Measurements from ENCODE around the gene STRIP1.
"Not testable (repeated sequence)": the region's sequence is repeated elsewhere in the genome, so short reads cannot be mapped to it uniquely, and the experiment has no call there.

STRIP1 gene

DNA sequence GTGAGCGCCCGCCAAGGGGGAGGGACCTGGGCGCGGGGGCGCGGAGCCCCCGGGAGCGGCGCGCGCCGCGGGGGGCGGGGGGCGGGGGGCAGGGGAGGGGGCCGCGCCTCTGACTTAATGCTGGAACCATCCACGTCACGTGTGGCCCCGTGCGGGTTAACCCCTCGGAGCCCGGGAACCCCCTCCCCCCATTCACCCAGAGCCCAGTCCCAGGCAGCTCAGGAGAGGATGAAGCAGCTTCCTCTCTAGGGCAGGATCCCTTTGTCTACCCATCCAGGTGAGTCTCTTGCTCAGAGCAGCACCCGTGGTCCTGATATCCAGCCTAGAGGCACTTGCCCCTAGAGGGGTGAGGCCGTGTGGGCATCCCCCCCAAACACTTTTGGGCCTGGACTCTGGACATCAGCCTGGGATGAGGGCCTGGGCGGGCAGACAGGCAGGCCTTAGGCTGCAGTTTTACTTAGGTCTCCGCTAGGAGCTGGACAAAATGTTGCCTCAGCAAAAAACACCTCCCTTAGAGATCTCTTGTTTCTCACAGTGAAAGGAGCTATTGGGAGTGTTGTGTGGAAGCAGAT is 36.3 kb downstream of the STRIP1 start, which contains the start of gene ALX3:
ALX3 (minus strand) TSS at position 2 of the 572 bp plus-strand sequence. CDS start 60 bp downstream, outside the sequence.
- no peak for DNase-seq

DNA sequence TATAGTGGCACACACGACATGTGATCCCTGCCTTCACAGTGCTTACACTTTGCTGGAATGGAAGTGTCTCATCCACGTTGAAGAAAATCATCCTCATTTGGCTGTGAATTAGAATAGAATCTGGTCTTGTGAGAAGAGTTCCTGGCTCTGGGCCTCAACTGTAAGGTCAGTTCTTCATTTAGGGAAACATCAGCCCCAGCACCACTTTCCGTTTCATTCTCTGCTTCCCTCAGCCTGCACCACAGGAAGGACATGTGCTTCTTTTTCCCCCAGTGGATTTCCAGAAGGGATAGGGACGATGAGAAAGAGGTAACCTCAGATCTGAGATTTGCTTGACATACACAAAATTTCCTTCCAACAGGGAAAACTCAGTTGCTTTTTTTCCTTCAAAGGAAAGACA is 39.7 kb downstream of the STRIP1 start:
- no peak for DNase-seq

DNA sequence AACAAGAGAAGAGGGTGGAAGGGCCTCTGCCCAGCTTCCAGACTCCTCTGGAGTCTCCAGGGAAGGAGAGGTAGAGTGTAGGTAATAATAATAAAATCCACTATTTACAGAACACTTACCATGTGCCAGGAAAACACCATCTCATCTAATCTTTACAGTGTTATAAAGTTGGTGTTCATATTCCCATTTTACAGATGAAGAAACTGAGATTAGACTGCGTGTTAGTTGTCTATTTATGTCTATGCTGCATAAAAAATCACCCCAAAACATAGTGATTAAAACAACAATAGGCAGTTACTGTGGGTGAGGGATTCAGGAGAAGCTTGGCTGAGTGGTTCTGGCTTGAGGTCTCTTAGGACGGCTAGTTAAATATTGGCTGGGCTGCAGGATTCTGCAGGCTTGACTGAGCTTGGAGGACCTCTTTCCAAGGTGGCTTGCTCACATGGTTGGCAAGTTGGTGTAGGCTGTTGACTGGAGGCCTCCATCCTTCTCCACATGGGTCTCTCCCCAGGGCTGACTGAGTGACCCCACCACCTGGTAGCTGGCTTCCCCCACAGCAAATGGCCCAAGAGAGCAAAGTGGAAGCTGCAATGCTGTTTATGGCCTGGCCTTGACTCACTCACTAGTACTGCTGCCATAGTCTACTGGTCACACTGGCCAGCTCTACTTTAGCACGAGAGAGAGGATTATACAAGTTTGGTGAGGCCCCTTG is 42.5 kb downstream of the STRIP1 start:
- DNase-seq, result no peak

DNA sequence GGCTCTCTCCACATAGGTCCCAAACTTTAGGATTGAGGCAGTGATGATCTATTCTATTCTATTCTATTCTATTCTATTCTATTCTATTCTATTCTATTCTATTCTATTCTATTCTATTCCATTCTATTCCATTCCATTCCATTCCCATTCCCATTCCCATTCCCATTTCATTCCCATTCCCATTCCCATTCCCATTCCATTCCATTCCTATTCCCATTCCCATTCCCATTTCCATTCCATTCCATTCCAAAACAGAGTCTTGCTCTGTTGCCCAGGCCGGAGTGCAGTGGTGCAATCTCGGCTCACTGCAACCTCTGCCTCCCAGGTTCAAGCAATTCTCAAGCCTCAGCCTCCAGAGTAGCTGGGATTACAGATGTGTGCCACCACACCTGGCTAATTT is 45.6 kb downstream of the STRIP1 start:
- not testable (repeated sequence) for DNase-seq

DNA sequence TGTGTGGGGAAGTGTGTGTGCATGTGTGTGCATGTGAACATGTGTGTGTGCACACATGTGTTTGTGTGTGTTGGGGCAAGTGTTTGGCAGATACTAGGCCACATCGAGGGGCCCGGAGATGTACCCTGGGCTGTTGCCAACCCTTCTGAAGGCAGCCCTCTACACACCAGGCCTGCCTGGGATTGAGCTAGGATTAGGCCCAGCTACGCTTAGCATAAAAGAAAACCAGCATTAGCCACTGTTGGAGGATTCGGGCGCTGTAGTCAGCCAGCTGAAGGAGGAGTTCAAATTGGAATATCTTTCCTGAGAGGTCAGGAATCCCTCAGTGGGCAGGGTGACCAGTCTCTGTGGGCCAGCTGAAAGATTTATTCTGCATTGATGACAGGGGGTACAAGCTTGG is 46.6 kb downstream of the STRIP1 start:
- no peak for DNase-seq

DNA sequence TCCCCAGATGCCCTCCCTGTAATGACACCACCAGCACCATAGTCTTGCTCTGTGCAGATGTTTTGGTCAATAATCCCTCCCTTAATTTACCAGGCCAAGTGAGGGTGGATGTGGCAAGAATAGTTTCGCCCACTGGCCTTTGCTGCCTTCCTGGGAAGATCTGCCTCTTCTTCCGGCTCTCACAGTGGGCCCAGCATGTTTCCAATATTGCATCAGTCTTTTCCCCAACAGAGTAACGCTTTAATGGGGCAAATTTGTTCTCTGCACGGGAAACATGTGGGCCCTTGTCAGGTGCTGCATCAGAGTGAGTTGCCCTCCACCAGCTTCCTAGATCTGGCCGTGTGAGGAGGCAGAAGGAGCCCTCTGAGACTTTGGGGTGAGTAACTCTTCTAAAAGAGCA is 48.1 kb downstream of the STRIP1 start:
- DNase-seq, result no peak

DNA sequence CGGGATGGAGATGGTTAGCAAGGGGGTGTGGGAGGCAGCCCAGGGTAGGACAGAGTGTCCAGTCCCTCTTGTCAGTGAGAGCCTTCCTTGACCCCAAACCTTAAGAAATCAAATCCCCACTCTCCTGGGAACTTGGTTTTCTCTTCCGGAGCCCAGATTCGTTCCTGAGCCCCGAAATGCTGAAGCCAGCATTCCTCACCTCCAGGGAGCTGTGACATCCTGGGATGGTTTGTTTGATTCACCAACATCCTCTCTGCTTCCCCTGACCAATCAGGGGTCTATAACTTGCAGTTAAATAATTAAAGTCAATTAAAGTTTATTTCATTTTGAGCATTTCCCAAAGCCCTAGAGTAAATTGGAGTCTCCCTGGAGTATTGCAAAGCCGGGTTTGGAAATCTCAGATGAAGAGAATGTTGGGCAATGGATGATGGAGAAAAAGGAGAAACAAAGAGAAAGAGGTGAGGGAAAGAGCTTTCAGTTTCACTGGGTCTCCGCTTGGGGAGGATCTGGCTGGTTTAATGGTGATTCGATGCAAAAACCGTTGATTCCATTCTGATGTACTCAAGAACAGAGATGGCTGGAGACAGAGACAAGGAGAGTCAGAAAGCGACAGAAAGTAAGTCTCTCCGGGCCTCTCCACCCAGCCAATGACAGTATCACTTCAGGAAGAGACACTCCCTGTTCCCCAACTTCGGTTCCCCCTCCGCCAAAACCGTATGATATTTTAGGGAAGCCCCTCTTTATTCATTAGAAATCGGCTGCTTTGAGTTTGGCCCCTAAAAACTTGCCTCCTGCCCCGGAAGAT is 48.8 kb downstream of the STRIP1 start:
- no peak for DNase-seq

DNA sequence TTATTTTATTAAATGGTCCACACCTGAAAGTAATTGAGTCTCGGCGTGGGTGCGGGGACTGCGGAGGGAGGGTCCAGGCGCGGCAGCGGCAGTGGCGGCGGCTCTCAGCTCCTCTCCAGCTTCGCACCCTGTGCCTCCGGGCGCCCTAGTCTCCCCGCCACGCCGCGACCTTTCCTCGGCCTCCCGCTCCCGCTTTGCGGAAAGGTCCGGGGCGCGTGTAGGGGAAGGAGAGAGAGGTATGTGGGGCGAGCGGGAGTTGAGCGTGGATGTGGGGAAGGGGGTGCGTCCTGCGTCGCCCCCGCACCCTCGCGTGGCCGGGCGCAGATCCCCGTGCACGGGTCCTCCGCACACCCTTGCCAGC is 49.4 kb downstream of the STRIP1 start:
- no peak for DNase-seq

DNA sequence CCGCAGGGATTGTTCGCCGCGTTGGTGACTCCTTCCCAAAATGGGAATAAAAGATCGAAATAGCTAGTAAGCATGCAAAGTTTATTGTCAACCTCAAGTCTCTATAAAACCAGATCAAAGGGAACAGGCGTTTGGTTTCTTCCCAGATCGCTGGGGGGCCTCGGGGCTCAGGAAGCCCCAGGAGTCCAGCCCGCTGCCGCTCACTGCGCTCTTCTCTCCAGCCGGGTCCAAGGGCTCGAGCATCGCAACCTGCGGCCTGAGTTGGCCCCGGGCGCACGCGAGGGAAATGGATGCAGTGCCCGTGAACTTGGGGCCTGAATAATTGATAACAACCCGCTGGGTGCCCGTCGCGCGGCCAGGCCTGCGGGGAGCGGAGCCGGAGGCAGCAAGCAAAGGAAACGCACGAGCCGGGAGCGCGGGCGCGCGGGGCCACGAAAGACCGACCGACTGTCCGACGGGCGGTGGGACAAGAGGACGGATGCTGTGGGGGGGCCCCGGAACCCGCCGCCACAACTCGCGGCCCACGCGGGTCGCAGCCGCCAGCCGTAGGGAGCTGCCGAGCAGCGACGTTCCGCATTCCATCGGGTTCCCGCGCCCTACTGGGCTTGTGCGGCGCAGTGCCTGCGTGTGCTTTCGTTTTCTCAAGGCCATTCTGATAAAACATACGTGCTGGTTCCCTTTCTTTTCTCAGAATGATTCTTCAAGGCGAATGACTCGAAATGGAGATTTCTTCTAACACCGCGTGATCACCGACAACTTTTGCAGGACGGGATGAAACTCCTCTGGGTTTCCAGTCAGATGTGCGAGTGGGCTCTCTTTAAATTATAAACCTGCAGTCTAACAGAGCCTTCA is 50.0 kb downstream of the STRIP1 start:
- DNase-seq, result no peak

DNA sequence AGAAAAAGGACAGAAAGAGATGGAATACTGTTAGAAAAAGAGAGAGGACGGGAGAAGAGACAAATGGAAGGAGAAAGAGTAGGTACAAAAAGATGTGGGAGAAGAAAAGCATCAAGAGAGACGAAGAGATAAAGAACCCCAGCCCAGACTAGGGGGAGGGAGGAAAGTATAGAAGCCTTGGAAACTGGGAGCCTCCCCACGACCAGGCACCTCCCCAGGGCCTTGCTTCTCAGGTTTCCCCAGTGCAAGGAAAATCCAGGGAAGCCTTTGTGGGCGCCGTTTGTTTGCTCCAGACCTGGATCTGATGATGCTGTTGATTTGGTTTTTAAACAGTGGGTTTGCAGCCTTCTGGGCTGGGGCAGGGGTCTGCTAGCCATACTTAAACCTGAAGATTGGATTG is 51.2 kb downstream of the STRIP1 start:
- no peak for DNase-seq

DNA sequence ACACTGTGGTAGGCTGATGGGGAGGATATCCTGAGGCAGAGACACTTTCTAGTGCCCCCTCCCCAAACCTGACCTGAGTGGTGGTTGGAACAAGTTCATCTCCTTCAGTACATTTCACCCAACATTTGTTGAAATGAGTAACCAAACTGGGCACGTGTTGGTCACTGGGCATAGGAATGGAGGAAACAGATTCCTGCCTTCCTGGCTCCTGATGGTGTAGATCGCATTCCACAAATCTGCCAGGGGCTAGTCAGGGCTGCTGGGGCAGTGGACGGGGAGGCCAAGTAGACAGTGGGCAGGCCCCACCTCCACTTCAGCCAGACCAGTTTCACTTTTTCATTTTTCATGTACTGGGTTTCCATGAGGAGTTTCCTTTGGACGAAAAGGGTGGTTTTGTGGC is 52.5 kb downstream of the STRIP1 start:
- no peak for DNase-seq

DNA sequence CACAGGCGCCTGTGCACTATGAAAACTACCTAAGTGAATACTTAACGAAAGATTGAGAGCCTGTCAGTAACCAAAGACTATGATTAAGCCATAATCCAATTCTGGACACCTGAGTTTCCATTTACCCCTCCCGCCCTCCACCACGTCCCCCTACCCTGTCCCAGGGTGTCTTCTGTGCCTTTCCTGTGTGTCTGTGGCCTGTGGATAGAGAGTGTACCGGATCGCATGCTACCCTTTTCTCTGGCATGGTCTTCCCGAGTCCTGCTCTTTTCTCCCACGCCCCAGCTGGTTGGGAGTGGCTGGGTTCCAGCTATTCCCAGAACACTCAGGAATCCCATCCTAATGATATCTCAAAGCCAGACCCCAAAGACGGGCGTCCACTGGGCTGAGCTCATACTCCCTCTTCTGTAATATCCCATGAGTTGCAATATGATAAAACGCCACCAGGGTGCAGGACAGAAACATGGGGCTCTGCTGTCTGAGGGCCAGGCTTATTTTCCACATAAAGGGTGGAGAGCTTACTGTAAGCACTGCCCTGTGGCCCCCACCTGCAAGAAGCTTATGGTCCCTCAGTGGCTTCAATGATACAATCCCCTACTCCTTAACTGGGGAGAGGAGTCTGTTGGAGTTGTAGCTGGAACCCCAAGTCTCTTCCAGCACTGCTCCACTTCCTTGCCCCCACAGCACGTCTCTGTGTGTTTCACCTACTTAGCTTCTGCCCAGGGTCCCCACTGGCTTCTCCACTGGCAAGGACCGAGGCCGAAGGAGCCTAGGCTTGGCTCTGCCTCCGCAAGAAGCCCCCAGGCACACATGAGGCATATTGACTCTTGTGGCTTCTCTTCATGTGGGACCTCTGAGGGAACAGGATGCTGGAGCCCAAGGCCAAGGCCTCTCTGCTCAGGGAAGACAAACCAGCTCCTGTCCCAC is 53.7 kb downstream of the STRIP1 start:
- DNase-seq, result peak; percentile 35

DNA sequence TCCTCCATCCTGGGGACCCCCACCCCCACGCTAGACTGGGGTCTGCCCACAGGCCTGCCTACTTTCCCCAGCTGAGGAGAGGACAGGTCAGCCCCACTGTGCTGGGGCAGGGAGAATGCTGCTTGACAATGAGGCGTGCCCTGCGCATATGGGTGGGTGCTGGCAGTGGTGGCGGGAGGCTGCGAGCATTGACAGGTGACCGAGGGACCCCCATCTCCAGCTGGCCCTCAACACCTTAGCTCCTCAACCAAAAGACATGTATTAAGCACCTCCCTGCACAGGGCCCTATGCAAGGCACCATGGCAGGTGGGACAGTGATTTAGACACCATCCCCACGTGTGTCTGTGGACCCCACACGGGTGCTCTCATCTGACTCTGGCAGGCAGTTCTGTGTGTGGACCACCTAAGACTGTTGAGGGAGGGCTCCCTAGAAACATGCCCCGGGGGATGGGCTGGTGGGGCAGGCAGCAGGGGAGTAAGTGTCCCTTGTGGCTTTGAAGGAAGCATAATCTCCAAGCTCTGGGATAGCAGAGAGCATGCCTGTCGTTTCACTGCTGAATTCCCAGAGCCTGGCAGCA is 54.4 kb downstream of the STRIP1 start:
- no peak for DNase-seq

DNA sequence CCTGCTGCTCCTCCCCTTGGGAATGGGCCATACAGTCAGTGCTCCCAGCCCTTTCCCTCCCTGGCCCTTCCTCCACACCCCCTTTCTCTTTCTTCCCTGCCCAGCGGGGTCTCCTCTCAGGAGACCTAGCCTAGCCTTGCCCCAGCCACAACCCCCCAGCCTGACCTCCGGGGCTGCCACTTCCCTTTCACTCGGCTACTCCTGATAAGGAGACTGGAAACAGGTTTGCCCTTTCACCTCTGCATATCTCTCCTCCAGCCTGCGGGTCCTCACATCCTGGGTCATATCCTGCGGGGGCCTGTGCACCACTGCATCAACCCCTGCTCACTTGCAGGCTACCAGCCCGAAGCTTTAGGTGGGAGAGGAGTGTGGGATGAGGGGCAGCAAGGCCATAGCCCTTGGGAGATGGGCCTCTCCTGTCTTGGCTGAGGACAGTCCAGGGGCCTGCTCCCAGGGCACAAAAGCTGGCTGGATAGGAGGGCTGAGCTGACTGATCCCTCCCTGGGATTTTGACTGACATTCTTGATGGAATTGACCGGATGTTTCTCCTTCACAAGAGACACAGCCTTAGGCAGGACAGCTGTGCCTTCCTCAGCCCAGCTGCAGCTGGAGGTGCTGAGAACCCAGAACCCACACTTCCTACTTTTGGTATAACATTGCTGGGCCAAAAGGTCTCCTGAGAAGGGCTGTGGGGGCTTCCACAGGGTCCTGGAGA is 55.3 kb downstream of the STRIP1 start:
- no peak for DNase-seq

DNA sequence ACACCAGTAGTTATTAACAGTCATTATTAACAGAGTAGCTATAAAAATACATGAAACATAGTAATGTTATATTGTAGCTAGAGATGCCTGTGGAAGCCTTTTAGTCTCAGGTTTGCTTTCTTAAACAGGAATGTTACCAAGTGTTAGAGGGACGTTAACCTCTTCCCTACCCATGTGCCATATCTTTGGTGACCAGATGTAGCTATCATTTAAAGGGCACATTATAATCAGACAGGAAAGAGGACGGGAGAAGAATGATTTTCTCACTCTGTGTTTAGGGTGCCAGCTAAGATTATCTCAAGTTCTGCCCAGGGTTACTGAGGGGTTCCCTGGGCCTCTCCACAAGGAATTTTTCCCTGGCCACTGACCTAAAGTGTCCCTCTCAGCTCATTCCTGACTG is 57.0 kb downstream of the STRIP1 start:
- DNase-seq, result no peak

DNA sequence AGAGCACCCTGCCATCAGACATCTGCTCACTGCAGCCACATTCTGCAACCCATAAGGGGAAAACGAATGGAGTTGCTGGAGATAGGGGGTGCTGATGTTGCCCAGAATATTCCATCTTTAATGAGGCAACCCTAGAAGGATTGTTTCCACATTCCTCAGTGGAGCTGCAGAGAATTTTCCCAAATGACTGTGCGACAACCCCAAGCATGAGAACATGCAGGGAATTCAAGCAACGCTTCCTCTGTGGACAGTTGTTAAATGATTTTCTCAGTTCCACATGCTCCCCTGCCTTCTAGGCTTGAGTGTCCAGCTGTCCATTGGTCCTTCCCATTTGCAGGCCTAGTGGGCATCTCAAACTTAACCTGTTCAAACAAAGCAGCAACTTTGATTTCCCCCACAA is 57.4 kb downstream of the STRIP1 start:
- DNase-seq, result no peak

DNA sequence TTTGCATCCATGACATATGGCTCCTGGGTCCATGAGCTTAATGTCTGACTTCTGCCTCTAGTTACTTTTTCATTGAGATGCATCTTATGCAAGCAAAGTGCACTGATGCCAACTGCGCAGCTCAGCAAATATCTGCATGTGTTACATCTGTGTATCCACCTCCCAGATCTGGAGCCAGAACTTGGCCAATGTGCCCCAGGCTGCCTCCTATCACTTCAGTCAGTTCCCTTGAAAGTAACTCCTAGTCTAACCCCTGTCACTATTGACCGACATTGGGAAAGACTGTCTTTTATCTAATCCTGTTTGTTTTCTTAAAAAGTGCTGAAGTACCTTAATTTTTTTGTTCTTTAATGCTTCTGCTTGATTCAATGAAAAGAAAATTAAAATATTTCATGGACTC is 58.6 kb downstream of the STRIP1 start:
- no peak for DNase-seq

DNA sequence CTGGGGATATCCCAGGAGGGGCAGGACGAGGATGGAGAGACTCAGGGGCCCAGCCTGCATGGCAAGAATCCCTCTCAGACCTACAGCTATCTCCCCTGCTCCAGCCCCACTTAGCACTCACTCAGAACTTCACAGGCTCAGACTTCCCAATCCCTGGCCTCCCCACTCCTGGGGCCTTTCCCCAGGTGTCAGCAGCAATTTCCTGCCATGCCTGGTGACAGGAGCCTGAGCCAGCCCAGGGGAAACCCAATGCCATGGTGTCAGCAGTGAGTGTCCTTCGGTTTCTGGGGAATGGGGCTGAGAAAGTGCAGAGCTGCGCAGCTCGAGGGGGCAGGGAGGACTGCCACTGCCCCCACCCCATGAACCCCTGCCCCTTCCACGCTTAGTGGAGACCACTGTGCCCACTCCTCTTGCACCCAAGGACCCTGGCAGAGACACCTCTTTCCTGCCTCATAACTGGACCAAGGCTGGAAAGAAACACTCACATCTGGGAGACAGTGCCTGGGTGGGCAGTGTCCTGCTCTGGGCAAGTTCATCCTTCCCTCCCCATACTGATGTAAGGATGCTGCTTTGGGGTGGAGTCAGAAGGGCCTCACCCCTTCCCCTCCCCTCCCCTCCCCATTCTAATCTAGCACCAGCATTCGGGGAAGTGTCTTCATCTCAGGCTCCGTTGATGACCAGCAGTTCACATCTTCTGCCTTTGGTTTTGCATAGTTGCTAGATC is 60.7 kb downstream of the STRIP1 start:
- no peak for DNase-seq

DNA sequence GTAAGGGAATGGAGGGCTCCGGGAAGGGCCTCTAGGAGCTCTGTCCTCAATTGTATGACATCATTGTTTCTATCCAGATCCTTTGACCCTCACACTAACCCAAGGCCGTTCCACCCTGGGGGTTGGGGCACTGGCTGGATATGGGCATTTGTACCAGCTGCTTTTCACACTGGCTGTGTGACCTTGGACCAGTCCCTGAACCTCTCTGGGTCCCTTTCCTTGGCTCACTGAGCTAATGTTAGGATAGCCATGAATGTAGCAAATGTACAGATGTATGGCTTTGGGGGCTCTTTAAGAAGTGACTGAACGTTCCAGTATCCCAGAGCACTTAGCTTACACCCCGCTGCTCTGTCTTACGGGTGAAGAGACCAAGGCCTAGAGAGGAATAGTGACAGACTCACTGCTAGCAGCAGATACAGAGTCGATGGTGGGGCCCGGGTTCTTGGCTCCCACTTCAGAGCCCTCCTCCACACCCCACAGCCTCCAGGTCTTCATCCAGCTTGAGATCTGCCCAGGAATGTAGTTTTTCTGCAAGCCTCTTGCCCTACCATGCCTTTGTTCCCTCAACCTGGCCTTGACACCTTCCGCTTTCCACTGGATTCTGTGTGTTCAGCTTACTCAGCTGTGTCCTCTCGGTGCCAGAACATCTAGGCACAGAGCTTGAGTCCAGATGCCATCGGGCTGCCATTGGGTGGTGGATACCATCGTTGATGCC is 63.2 kb downstream of the STRIP1 start:
- DNase-seq, result no peak

Data from NCI-H1048 (cell line).